Measurements from ENCODE around the gene NFIX. TPM values are rescaled to one million over a fixed set of nuclear protein-coding genes. Genes with fewer than 3 reads are reported as not detected.

The NFIX gene
- total and polyA plus RNA-seq, 2 donors (not counting 3 experiments of a cell fraction or from before 2014, with no cell fraction given): 9.8 to 37.7 TPM

DNA sequence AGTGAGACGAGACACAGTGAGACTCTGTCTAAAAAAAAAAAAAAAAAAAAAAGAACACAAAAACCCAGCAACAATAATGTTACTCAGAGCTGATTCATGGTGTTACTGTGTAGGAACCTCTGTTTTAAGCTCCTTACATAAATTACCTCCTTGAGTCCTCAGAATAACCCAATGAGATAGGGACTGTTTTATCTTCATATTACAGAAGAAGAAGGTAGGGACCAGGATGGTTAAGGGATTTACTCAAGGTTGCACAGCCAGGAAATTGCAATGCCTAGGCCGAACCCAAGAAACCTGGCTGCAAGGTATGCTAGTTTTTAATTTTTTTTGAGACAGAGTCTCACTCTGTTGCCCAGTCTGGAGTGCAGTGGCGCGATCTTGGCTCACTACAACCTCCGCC is 27.4 kb upstream of the NFIX start:
- TF ChIP-seq POLR2AphosphoS5 (IDR thresholded peaks at IDR 0.05; ENCODE audit: insufficient read depth, low read depth, low read length): no peak
- TF ChIP-seq, protein P1, sequence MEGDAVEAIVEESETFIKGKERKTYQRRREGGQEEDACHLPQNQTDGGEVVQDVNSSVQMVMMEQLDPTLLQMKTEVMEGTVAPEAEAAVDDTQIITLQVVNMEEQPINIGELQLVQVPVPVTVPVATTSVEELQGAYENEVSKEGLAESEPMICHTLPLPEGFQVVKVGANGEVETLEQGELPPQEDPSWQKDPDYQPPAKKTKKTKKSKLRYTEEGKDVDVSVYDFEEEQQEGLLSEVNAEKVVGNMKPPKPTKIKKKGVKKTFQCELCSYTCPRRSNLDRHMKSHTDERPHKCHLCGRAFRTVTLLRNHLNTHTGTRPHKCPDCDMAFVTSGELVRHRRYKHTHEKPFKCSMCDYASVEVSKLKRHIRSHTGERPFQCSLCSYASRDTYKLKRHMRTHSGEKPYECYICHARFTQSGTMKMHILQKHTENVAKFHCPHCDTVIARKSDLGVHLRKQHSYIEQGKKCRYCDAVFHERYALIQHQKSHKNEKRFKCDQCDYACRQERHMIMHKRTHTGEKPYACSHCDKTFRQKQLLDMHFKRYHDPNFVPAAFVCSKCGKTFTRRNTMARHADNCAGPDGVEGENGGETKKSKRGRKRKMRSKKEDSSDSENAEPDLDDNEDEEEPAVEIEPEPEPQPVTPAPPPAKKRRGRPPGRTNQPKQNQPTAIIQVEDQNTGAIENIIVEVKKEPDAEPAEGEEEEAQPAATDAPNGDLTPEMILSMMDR (IDR thresholded peaks at IDR 0.05; ENCODE audit: extremely low read depth in 1 of 2, insufficient read depth in 1 of 2, low read depth in 1 of 2, low read length in 2 of 2): no peak
- TF ChIP-seq JUN (IDR thresholded peaks at IDR 0.05; ENCODE audit: borderline replicate concordance, insufficient read depth, insufficient read length, low read depth): no peak
- TF ChIP-seq POLR2A (IDR thresholded peaks at IDR 0.05; ENCODE audit: low read depth, low read length): no peak
- TF ChIP-seq, protein P2, sequence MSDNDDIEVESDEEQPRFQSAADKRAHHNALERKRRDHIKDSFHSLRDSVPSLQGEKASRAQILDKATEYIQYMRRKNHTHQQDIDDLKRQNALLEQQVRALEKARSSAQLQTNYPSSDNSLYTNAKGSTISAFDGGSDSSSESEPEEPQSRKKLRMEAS (IDR thresholded peaks at IDR 0.05; ENCODE audit: insufficient read depth, insufficient read length): no peak
- TF ChIP-seq MYC (IDR thresholded peaks at IDR 0.05; ENCODE audit: low read depth, low read length): no peak
- TF ChIP-seq EZH2 (IDR thresholded peaks at IDR 0.05; ENCODE audit: borderline replicate concordance, low read depth, low read length, severe bottlenecking): no peak
- TF ChIP-seq FOS (IDR thresholded peaks at IDR 0.05; ENCODE audit: borderline replicate concordance, insufficient read depth, low read length): no peak
- TF ChIP-seq GATA2 (IDR thresholded peaks at IDR 0.05; ENCODE audit: insufficient read depth, insufficient read length, low read depth, low read length): no peak
- no peak for DNase-seq (ENCODE audit: low read depth, low spot score)
- POLR2A ChIA-PET: no interaction called here

More for the DNA sequence above, 27.4 kb upstream of the NFIX start:
- intact Hi-C loops (cut with micrococcal nuclease) (no loop called here), dilution Hi-C loops (cut with MboI; ENCODE audit: extremely low pct_ligation_motif_present, low sequenced_read_pairs) (no loop called here)
- H2AFZ ChIP-seq (ENCODE audit: low read depth, low read length): no peak overlapping the region
- no peak overlapping the region for H3K9ac ChIP-seq (replicated peaks; ENCODE audit: extremely low read depth, insufficient read depth, low read length)
- FAIRE-seq: no peak
- H3K4me1 ChIP-seq (ENCODE audit: control insufficient read depth, extremely low read depth, insufficient read depth, low read length): peaks cover 2% of the 10 kb centered on the region
- CTCF ChIA-PET: interaction anchor here (1.5 to 5.2 kb wide), 3 partner anchors 8 to 127 kb away, joined by 3 to 115 read pairs (median 91); no protein-coding TSS in a partner anchor
- H3K36me3 ChIP-seq (ENCODE audit: control insufficient read depth in 2 of 2, extremely low read depth in 1 of 2, insufficient read depth in 2 of 2, low read length in 2 of 2): no peaks in the 10 kb centered on the region
- no peak overlapping the region for H3K4me3 ChIP-seq (replicated peaks in 1 of 3; ENCODE audit: insufficient read depth in 1 of 3, low read depth in 1 of 3, low read length in 3 of 3)
- H3K9me3 ChIP-seq (replicated peaks; ENCODE audit: control insufficient read depth, insufficient read depth, low read length): no peaks in the 10 kb centered on the region
- H4K20me1 ChIP-seq (replicated peaks; ENCODE audit: control insufficient read depth, extremely low read depth, insufficient read depth, low read length): no peaks in the 10 kb centered on the region
- no peak overlapping the region for H3K4me2 ChIP-seq (ENCODE audit: insufficient read depth, low read length)
- H3K9me1 ChIP-seq (replicated peaks; ENCODE audit: control insufficient read depth, extremely low read depth, insufficient read depth, low read length): no peaks in the 10 kb centered on the region
- no peaks in the 10 kb centered on the region for H3K79me2 ChIP-seq (ENCODE audit: control insufficient read depth, insufficient read depth, low read length)
- H3K27me3 ChIP-seq (ENCODE audit: control insufficient read depth in 2 of 2, insufficient read depth in 2 of 2, low read length in 2 of 2): no peaks in the 10 kb centered on the region
- BruUV-seq (replicated peaks): no TSS peak
- no peak overlapping the region for H3K27ac ChIP-seq (ENCODE audit: insufficient read depth, low read depth, low read length)

Measured in endothelial cell of umbilical vein (primary cell).